ENCODE data around the gene UFSP1. TPM values are rescaled to one million over a fixed set of nuclear protein-coding genes. Genes with fewer than 3 reads are reported as not detected.

Gene UFSP1
- total and polyA plus RNA-seq, 2 of the 13 experiments (the other 11 are each of a cell fraction or from before 2014, with no cell fraction given), result 0.65 to 3.3 TPM

GRCh38 chr7:100882201-100882600, 7.3 kb downstream of the UFSP1 start:
- in situ Hi-C loops (cut with HindIII; ENCODE audit: extremely low pct_ligation_motif_present, low pct_unique_long_range_greater_than_20kb), result loop anchor here (25.0 kb wide), 1 partner anchor 405 kb away; no protein-coding TSS in a partner anchor

More at GRCh38 chr7:100882201-100882600, 7.3 kb downstream of the UFSP1 start:
- no TSS peak for BruUV-seq (replicated peaks)
- no peak for TF ChIP-seq KDM5B (CRISPR knock-in tag; IDR thresholded peaks at IDR 0.05; ENCODE audit: borderline replicate concordance)
- no peak for TF ChIP-seq AFF4 (CRISPR knock-in tag; IDR thresholded peaks at IDR 0.05)
- TF ChIP-seq GMEB1 (CRISPR knock-in tag; IDR thresholded peaks at IDR 0.05; ENCODE audit: borderline replicate concordance), result no peak
- no peak for TF ChIP-seq ZNF501 (CRISPR knock-in tag; IDR thresholded peaks at IDR 0.05)
- TF ChIP-seq XRCC5 (optimal IDR thresholded peaks at IDR 0.05; ENCODE audit: low read length), result no peak
- TF ChIP-seq ZNF792 (CRISPR knock-in tag; IDR thresholded peaks at IDR 0.05), result no peak
- TF ChIP-seq ZNF205 (CRISPR knock-in tag; IDR thresholded peaks at IDR 0.05), result no peak
- TF ChIP-seq ZBTB39 (CRISPR knock-in tag; IDR thresholded peaks at IDR 0.05), result no peak
- no peak for TF ChIP-seq ARNTL (CRISPR knock-in tag; IDR thresholded peaks at IDR 0.05)
- TF ChIP-seq RCOR2 (CRISPR knock-in tag; IDR thresholded peaks at IDR 0.05), result no peak
- no peak for TF ChIP-seq CEBPB (IDR thresholded peaks at IDR 0.05; ENCODE audit: borderline replicate concordance, low read depth, low read length)
- no peak for TF ChIP-seq SNAPC2 (CRISPR knock-in tag; IDR thresholded peaks at IDR 0.05)
- no peak for TF ChIP-seq KDM1A (CRISPR knock-in tag; IDR thresholded peaks at IDR 0.05)
- no peak for TF ChIP-seq PTBP1 (IDR thresholded peaks at IDR 0.05; ENCODE audit: low read depth, low read length, poor library complexity, severe bottlenecking)
- TF ChIP-seq MTA3 (CRISPR knock-in tag; IDR thresholded peaks at IDR 0.05), result no peak
- no peak for TF ChIP-seq IKZF1 (IDR thresholded peaks at IDR 0.05)
- TF ChIP-seq ZNF468 (CRISPR knock-in tag; IDR thresholded peaks at IDR 0.05), result no peak
- intact Hi-C loops (cut with micrococcal nuclease; ENCODE audit: unreplicated experiment), result no loop called here
- Histone ChIP-seq H3K4me2 (ENCODE audit: low read depth, low read length) (no peak overlapping the region), H3K27ac (ENCODE audit: extremely low read length, insufficient read depth, low read length) (no peak overlapping the region), H3K4me1 (ENCODE audit: insufficient read depth, low read length) (peaks cover 46% of the 10 kb centered on the region), H3K9ac (ENCODE audit: insufficient read depth, low read depth, low read length) (no peak overlapping the region), H3K4me3 (replicated peaks in 1 of 3; ENCODE audit: insufficient read depth in 1 of 3, low read depth in 2 of 3, low read length in 3 of 3) (no peak overlapping the region), H3K79me2 (ENCODE audit: insufficient read depth, low read length) (peaks cover 37% of the 10 kb centered on the region), H4K20me1 (ENCODE audit: insufficient read depth, low read length) (peaks cover 8% of the 10 kb centered on the region; the same call in 1 of the 2 replicates), H3K27me3 (ENCODE audit: control insufficient read depth in 1 of 2, insufficient read depth in 2 of 2, low read length in 2 of 2) (no peaks in the 10 kb centered on the region), H3K36me3 (replicated peaks in 1 of 2; ENCODE audit: control insufficient read depth in 1 of 2, insufficient read depth in 2 of 2, low read length in 2 of 2) (peaks cover 41 to 87% of the 10 kb centered on the region in 2 experiments), H3K9me3 (ENCODE audit: low read length) (no peaks in the 10 kb centered on the region), H2AFZ (ENCODE audit: low read length) (no peak overlapping the region)
- ATAC-seq, result no peak
- no peak for FAIRE-seq
- 100% methylated on average over 4 of the region's 9 CpGs for WGBS (ENCODE audit: low lambda C conversion rate)
- ChIA-PET CTCF (ENCODE audit: low intra/inter-chr PET ratio, low total read pairs) (no interaction called here), POLR2A (no interaction called here)
- no peak for DNase-seq (ENCODE audit: low spot score)

Measured in HepG2 (cell line).